Measurements from ENCODE around the gene GALNS. TPM values are rescaled to one million over a fixed set of nuclear protein-coding genes. Genes with fewer than 3 reads are reported as not detected.
A peak's percentile ranks its signal among the peaks of the same experiment; 100 is the strongest.

GALNS gene
- total and polyA plus RNA-seq, 2 of the 13 experiments (the other 11 are each of a cell fraction or from before 2014, with no cell fraction given) = 9.2 to 9.8 TPM

DNA sequence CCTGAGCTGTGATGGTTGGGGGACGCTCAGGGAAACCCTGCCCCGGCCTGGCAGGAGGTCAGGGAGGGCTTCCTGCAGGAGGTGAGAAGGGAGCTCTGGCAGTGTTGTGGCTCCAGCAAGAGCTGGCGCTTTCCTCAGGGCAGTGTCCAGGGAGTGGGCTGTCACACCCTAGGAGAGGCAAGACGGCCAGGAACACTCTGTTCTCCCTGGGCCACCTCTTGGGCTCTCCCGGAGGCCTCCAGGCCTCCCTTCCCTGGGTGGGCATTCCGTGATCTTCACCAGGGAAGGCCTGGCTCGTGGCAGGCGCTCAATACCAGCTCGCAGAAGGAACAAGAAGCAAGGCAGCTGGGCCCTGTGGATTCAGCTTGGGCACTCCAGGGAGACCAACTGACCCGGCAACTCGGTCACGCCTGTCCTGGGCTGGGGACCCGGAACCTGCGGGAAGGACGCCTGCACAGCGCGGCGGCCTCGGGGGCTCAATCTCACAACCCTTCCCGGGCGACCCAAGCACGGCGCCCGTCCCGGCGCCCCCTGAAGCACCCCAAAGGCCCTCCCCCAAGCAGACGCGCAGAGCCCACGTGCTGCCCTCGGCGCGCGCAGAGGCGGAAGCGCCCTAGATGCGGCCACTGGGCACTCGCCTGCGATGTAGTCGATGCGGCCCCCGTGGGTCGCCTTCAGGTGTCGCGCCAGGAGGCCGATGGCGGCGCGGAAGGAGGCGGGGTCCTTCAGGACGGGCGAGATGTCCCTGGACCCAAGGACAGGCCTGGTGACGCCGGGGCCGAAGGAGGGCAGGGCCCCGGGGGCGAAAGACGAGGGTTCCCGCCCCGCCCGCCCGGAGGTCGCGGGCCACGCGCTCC, 45.6 kb downstream of the GALNS start (continued):
- no peak for TF ChIP-seq AKAP8 (CRISPR knock-in tag; IDR thresholded peaks at IDR 0.05)
- no peak for TF ChIP-seq ZNF670 (CRISPR knock-in tag; IDR thresholded peaks at IDR 0.05; ENCODE audit: borderline replicate concordance)
- TF ChIP-seq, protein P1, sequence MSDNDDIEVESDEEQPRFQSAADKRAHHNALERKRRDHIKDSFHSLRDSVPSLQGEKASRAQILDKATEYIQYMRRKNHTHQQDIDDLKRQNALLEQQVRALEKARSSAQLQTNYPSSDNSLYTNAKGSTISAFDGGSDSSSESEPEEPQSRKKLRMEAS (IDR thresholded peaks at IDR 0.05) = peak; percentile 92; the same call in 1 of the 2 replicates
- no peak for TF ChIP-seq NFRKB (IDR thresholded peaks at IDR 0.05)
- no peak for TF ChIP-seq WIZ (CRISPR knock-in tag; IDR thresholded peaks at IDR 0.05)
- TF ChIP-seq ZNF3 (CRISPR knock-in tag; IDR thresholded peaks at IDR 0.05) = no peak
- TF ChIP-seq FOSL2 (CRISPR knock-in tag; IDR thresholded peaks at IDR 0.05) = peak; percentile 35; the same call in 1 of the 2 replicates
- no peak for TF ChIP-seq ZFY (CRISPR knock-in tag; IDR thresholded peaks at IDR 0.05)
- TF ChIP-seq, protein P2, sequence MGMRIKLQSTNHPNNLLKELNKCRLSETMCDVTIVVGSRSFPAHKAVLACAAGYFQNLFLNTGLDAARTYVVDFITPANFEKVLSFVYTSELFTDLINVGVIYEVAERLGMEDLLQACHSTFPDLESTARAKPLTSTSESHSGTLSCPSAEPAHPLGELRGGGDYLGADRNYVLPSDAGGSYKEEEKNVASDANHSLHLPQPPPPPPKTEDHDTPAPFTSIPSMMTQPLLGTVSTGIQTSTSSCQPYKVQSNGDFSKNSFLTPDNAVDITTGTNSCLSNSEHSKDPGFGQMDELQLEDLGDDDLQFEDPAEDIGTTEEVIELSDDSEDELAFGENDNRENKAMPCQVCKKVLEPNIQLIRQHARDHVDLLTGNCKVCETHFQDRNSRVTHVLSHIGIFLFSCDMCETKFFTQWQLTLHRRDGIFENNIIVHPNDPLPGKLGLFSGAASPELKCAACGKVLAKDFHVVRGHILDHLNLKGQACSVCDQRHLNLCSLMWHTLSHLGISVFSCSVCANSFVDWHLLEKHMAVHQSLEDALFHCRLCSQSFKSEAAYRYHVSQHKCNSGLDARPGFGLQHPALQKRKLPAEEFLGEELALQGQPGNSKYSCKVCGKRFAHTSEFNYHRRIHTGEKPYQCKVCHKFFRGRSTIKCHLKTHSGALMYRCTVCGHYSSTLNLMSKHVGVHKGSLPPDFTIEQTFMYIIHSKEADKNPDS (CRISPR knock-in tag; IDR thresholded peaks at IDR 0.05) = peak; percentile 23; the same call in 1 of the 2 replicates
- TF ChIP-seq NFIC (IDR thresholded peaks at IDR 0.05; ENCODE audit: low read length) = no peak
- no peak for TF ChIP-seq TARDBP (CRISPR knock-in tag; IDR thresholded peaks at IDR 0.05)
- no peak for TF ChIP-seq RBM39 (IDR thresholded peaks at IDR 0.05; ENCODE audit: low read depth, low read length, poor library complexity, severe bottlenecking)
- TF ChIP-seq PATZ1 (CRISPR knock-in tag; IDR thresholded peaks at IDR 0.05) = peak; percentile 68
- no peak for TF ChIP-seq ASH2L (IDR thresholded peaks at IDR 0.05; ENCODE audit: insufficient read length, low read depth, low read length)
- TF ChIP-seq ZNF564 (CRISPR knock-in tag; IDR thresholded peaks at IDR 0.05) = peak; percentile 94
- peak; percentile 61; the same call in 1 of the 2 replicates for TF ChIP-seq NFKBIZ (CRISPR knock-in tag; IDR thresholded peaks at IDR 0.05)
- no peak for TF ChIP-seq HMG20A (CRISPR knock-in tag; IDR thresholded peaks at IDR 0.05; ENCODE audit: borderline replicate concordance)
- TF ChIP-seq RCOR2 (CRISPR knock-in tag; IDR thresholded peaks at IDR 0.05) = no peak
- TF ChIP-seq ZMYM3 (CRISPR knock-in tag; IDR thresholded peaks at IDR 0.05) = no peak
- TF ChIP-seq DPF2 (CRISPR knock-in tag; IDR thresholded peaks at IDR 0.05; ENCODE audit: borderline replicate concordance, low read depth) = 0 out of 2 replicates have a peak, but pooled peaks have one; percentile 46
- TF ChIP-seq FOSL1 (CRISPR knock-in tag; IDR thresholded peaks at IDR 0.05; ENCODE audit: borderline replicate concordance) = no peak; the same call in 1 of the 2 replicates
- no peak for TF ChIP-seq ZNF713 (CRISPR knock-in tag; IDR thresholded peaks at IDR 0.05)
- TF ChIP-seq ZNF562 (CRISPR knock-in tag; IDR thresholded peaks at IDR 0.05; ENCODE audit: borderline replicate concordance) = no peak
- TF ChIP-seq CHD4 (IDR thresholded peaks at IDR 0.05; ENCODE audit: borderline replicate concordance, low read length) = no peak
- TF ChIP-seq ZNF251 (CRISPR knock-in tag; IDR thresholded peaks at IDR 0.05) = peak; percentile 14; the same call in 1 of the 2 replicates
